HCT116 (cell line): ENCODE results near the gene SLC27A2.

ENCODE experiments used
- CTCF ChIP-seq, 3 experiments: fragments of 200-600 bp in 1 of 3; sonication (generic) in 1 of 3; IDR thresholded peaks in 2 of 3; conservative IDR thresholded peaks in 1 of 3; 2 replicates each; pipeline ENCODE4 v1.5.1; 2012 to 2017; ENCODE audit warnings: low read depth in 2 of 3, low read length in 2 of 3, antibody characterized with exemption in 1 of 3, borderline replicate concordance in 1 of 3, control low read depth in 1 of 3, mild to moderate bottlenecking in 1 of 3, mixed read lengths in 1 of 3, mixed run types in 1 of 3, moderate library complexity in 1 of 3; ENCODE audit not compliant: insufficient read depth in 1 of 3
- ELF1 ChIP-seq: IDR thresholded peaks from 2 replicates; pipeline ENCODE4 v1.6.1; 2012; ENCODE audit warnings: low read depth, borderline replicate concordance
- EZH2 ChIP-seq: fragments of 200-600 bp; sonication (generic); IDR thresholded peaks from 2 replicates; pipeline ENCODE4 v1.6.1; 2017; ENCODE audit warnings: antibody characterized with exemption, mixed run types
- FOSL1 ChIP-seq: IDR thresholded peaks from 2 replicates; pipeline ENCODE4 v1.6.1; 2012; ENCODE audit warnings: low read depth
- JUND ChIP-seq: IDR thresholded peaks from 2 replicates; pipeline ENCODE4 v1.6.1; 2012
- POLR2A ChIP-seq: IDR thresholded peaks from 2 replicates; pipeline ENCODE4 v1.7.0; 2011; ENCODE audit warnings: borderline replicate concordance; ENCODE audit not compliant: insufficient read depth, insufficient read length; ENCODE audit errors: extremely low read depth
- POLR2AphosphoS5 ChIP-seq: IDR thresholded peaks from 2 replicates; pipeline ENCODE4 v1.6.1; 2011; ENCODE audit warnings: mild to moderate bottlenecking, low read depth, low read length, moderate library complexity
- RAD21 ChIP-seq: IDR thresholded peaks from 2 replicates; pipeline ENCODE4 v1.6.1; 2012; ENCODE audit warnings: low read depth, mild to moderate bottlenecking
- REST ChIP-seq: IDR thresholded peaks from 2 replicates; pipeline ENCODE4 v1.6.1; 2012; ENCODE audit warnings: low read depth
- YY1 ChIP-seq: IDR thresholded peaks from 2 replicates; pipeline ENCODE4 v1.6.1; 2011; ENCODE audit warnings: low read length, low read depth, moderate library complexity, mild to moderate bottlenecking; ENCODE audit not compliant: insufficient replicate concordance; ENCODE audit errors: extremely low read depth
- ZFX ChIP-seq: fragments of 450-650 bp; IDR thresholded peaks from 2 replicates; pipeline ENCODE4 v1.6.1; 2017

- TF ChIP-seq POLR2A = no peak
- TF ChIP-seq RAD21 = no peak
- no peak for TF ChIP-seq ZFX
- no peak for TF ChIP-seq CTCF (IDR thresholded peaks at IDR 0.05 in 2 of 3, conservative IDR thresholded peaks at IDR 0.05 in 1 of 3; ENCODE audit: borderline replicate concordance in 1 of 3, insufficient read depth in 1 of 3, low read depth in 2 of 3, low read length in 2 of 3)
- TF ChIP-seq POLR2AphosphoS5 = no peak
- TF ChIP-seq FOSL1 = no peak
- TF ChIP-seq JUND = no peak
- no peak for TF ChIP-seq ELF1
- TF ChIP-seq EZH2 = no peak
- no peak for TF ChIP-seq REST
- TF ChIP-seq YY1 = no peak
Observed at GRCh38 chr15:50244153-50244552, 62.2 kb downstream of the SLC27A2 start.
